Dendritic cell treated with granulocyte-macrophage colony-stimulating factor and Interleukin-4, amounts not matched to agents 40 ng/mL and 50 ng/mL, for 4 days (primary cell): ENCODE data around the gene DDX51.
A peak's percentile ranks its signal among the peaks of the same experiment; 100 is the strongest.

Experiments
- H3K27ac Mint-ChIP-seq: one replicate; pipeline ENCODE4 v1.8.0; 2022; ENCODE audit warnings: mild to moderate bottlenecking, mixed read lengths
- H3K27me3 Mint-ChIP-seq: one replicate; pipeline ENCODE4 v1.8.0; 2022; ENCODE audit warnings: mild to moderate bottlenecking, mixed read lengths
- H3K36me3 Mint-ChIP-seq: one replicate; pipeline ENCODE4 v1.8.0; 2022; ENCODE audit warnings: low read depth, mixed read lengths
- H3K4me1 Mint-ChIP-seq: one replicate; pipeline ENCODE4 v1.8.0; 2022; ENCODE audit warnings: low read depth, mixed read lengths
- H3K4me3 Mint-ChIP-seq: one replicate; pipeline ENCODE4 v1.8.0; 2022; ENCODE audit warnings: mild to moderate bottlenecking, moderate library complexity, mixed read lengths
- H3K9me3 Mint-ChIP-seq: one replicate; pipeline ENCODE4 v1.8.0; 2022; ENCODE audit warnings: mixed read lengths
- intact Hi-C: fragments of 100-400 bp; cut with micrococcal nuclease; formaldehyde crosslinking; loops from one replicate; pipeline ENCODE4 v1.15.0; 2022

Gene DDX51

GRCh38 chr12:132185705-132186104, 41.6 kb upstream of the DDX51 start:
- Mint-ChIP-seq H3K9me3 (no peaks in the 10 kb centered on the region), H3K4me1 (peaks cover 49% of the 10 kb centered on the region), H3K4me3 (peak overlapping the region; percentile 69), H3K27ac (peak overlapping the region; percentile 70), H3K27me3 (peaks cover 65% of the 10 kb centered on the region), H3K36me3 (peaks cover 14% of the 10 kb centered on the region)
- intact Hi-C loops: no loop called here

- H3K4me1 Mint-ChIP-seq: peaks cover 32% of the 10 kb centered on the region
- intact Hi-C loops: no loop called here
- no peak overlapping the region for H3K4me3 Mint-ChIP-seq
- no peaks in the 10 kb centered on the region for H3K9me3 Mint-ChIP-seq
- H3K27ac Mint-ChIP-seq: no peak overlapping the region
- H3K27me3 Mint-ChIP-seq: peaks cover 53% of the 10 kb centered on the region
- H3K36me3 Mint-ChIP-seq: peaks cover 6% of the 10 kb centered on the region
These were observed 38.7 kb upstream of the DDX51 start for GRCh38 chr12:132182711-132183365.

GRCh38 chr12:132182206-132182710, 38.1 kb upstream of the DDX51 start:
- H3K4me1 Mint-ChIP-seq: peaks cover 26% of the 10 kb centered on the region
- peaks cover 2% of the 10 kb centered on the region for H3K36me3 Mint-ChIP-seq
- no peak overlapping the region for H3K27ac Mint-ChIP-seq
- intact Hi-C loops: no loop called here
- H3K4me3 Mint-ChIP-seq: no peak overlapping the region
- H3K27me3 Mint-ChIP-seq: peaks cover 47% of the 10 kb centered on the region
- no peaks in the 10 kb centered on the region for H3K9me3 Mint-ChIP-seq

- intact Hi-C loops: no loop called here
- H3K27ac Mint-ChIP-seq: no peak overlapping the region
- peaks cover 20% of the 10 kb centered on the region for H3K4me1 Mint-ChIP-seq
- no peak overlapping the region for H3K4me3 Mint-ChIP-seq
- no peaks in the 10 kb centered on the region for H3K36me3 Mint-ChIP-seq
- peaks cover 42% of the 10 kb centered on the region for H3K27me3 Mint-ChIP-seq
- H3K9me3 Mint-ChIP-seq: no peaks in the 10 kb centered on the region
These were observed 37.6 kb upstream of the DDX51 start for GRCh38 chr12:132181570-132182200.

DNA sequence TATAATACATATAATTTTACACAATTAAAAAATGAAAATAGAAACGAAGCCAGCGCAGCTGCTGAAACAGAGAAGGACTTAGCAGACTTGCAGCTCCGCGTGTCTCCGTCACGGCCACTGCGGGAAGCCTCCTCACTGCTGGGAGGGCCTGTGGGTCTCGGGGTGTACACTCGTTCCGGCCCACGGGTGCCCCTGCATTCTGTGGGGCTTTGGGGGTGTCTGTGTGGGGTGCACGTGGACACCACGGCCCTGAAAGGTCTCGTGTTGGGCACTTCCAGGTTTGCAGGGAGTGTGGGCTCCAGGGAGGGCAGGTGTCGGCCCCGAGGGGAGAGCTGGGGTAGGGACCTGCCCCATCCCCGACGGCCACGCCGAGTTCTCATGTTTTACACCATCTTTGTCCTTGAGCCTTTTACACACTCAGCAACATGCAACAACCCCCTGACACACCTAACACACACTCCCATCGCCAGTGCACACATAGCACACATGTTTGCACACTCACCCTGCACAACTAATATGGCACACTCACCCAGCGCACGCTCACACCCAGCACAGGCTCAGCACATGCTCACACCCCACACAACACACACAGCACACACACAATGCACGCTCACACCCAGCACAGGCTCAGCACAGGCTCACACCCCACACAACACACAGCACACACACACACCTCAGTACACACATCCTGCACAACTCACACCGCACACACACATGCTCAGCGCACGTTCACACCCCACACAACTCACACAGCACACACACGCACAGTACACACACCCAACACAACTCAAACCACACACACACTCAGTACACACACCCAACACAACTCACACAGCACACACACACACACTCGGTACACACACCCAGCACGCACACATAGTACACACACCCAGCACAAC, 36.8 kb upstream of the DDX51 start:
- Mint-ChIP-seq H3K36me3 (no peaks in the 10 kb centered on the region), H3K27me3 (peaks cover 36% of the 10 kb centered on the region), H3K27ac (no peak overlapping the region), H3K4me1 (peaks cover 12% of the 10 kb centered on the region), H3K4me3 (no peak overlapping the region), H3K9me3 (no peaks in the 10 kb centered on the region)
- intact Hi-C loops: no loop called here

DNA sequence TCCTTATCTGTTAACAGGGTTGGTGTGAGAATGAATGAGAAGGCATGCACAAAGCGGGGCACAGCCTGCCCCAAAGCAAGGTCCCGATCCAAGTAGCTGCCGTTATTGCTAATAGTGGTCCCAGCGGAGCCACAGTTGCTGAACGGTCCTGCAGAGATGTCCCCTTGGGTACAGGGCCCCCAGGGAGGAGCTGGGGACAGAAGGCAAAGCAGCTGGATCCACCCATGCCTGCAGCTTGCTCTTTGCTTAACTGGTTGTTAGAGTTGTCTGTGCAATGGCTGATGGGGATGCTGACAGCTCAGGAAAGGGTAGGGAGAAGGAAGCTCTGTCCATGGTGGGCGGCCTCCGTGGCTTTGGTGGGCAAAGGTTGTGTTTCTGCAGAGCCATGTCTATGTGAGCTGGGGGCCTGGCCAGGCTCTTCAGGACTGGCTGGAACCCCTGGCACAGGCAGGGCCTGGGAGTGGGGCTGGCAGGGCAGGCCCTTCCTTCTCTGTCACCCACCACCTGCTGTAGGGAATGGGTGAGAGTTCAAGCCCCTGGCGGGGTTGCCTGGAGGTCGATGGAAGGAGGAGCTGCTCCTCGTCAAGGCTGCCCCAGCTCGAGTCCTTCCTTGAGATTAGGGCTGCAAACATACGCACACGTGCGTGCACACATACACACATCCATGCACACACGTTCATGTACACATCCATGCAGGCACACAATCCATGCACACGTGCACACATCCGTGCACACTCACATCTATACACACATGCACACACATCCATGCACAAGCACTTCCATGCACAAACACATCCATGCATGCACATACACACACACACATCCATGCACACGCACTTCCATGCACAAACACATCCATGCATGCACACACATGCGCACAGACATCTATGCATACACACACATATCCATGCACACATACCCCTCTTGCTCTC, 35.6 kb upstream of the DDX51 start:
- peaks cover 28% of the 10 kb centered on the region for H3K27me3 Mint-ChIP-seq
- no peaks in the 10 kb centered on the region for H3K36me3 Mint-ChIP-seq
- H3K4me3 Mint-ChIP-seq: no peak overlapping the region
- peaks cover 9% of the 10 kb centered on the region for H3K4me1 Mint-ChIP-seq
- intact Hi-C loops: no loop called here
- no peak overlapping the region for H3K27ac Mint-ChIP-seq
- H3K9me3 Mint-ChIP-seq: no peaks in the 10 kb centered on the region

GRCh38 chr12:132178801-132179401, 34.8 kb upstream of the DDX51 start:
- Mint-ChIP-seq H3K27ac (peak overlapping the region; percentile 34), H3K27me3 (peaks cover 26% of the 10 kb centered on the region), H3K9me3 (no peaks in the 10 kb centered on the region), H3K4me3 (no peak overlapping the region), H3K4me1 (peaks cover 9% of the 10 kb centered on the region), H3K36me3 (no peaks in the 10 kb centered on the region)
- intact Hi-C loops: no loop called here

DNA sequence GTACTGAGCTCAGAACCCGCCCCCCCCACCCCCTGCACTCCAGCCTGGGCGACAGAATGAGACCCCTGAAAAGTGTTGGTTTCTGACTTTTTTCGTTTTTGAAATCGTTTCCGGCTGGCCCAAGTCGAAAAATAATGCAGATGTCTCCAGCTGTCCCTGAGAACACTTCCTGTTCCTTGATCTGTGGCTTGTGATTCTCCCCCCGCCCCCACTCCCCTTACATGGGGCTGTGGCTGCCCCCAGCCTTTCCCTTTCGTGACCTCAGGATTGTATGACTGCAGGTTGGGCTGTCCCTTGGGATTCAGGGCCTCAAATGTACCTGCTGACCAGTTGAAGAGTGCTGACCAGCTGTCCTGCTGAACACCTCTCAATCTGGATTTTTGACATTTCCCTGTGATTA, 34.2 kb upstream of the DDX51 start:
- Mint-ChIP-seq H3K36me3 (no peaks in the 10 kb centered on the region), H3K4me3 (peak overlapping the region; percentile 4), H3K27ac (peak overlapping the region; percentile 34), H3K4me1 (peaks cover 9% of the 10 kb centered on the region), H3K9me3 (no peaks in the 10 kb centered on the region), H3K27me3 (peaks cover 28% of the 10 kb centered on the region)
- intact Hi-C loops: no loop called here

- no peaks in the 10 kb centered on the region for H3K36me3 Mint-ChIP-seq
- no peaks in the 10 kb centered on the region for H3K9me3 Mint-ChIP-seq
- no peak overlapping the region for H3K27ac Mint-ChIP-seq
- intact Hi-C loops: no loop called here
- peaks cover 28% of the 10 kb centered on the region for H3K27me3 Mint-ChIP-seq
- H3K4me1 Mint-ChIP-seq: peaks cover 9% of the 10 kb centered on the region
- H3K4me3 Mint-ChIP-seq: no peak overlapping the region
These were observed 32.9 kb upstream of the DDX51 start for GRCh38 chr12:132176920-132177551.

GRCh38 chr12:132176385-132176919, 32.3 kb upstream of the DDX51 start:
- Mint-ChIP-seq H3K27ac (no peak overlapping the region), H3K27me3 (peaks cover 32% of the 10 kb centered on the region), H3K4me3 (no peak overlapping the region), H3K9me3 (no peaks in the 10 kb centered on the region), H3K36me3 (no peaks in the 10 kb centered on the region), H3K4me1 (peaks cover 9% of the 10 kb centered on the region)
- intact Hi-C loops: no loop called here

- H3K4me3 Mint-ChIP-seq: no peak overlapping the region
- no peaks in the 10 kb centered on the region for H3K36me3 Mint-ChIP-seq
- no peak overlapping the region for H3K27ac Mint-ChIP-seq
- intact Hi-C loops: no loop called here
- H3K4me1 Mint-ChIP-seq: peaks cover 9% of the 10 kb centered on the region
- H3K27me3 Mint-ChIP-seq: peaks cover 34% of the 10 kb centered on the region
- no peaks in the 10 kb centered on the region for H3K9me3 Mint-ChIP-seq
These were observed 31.6 kb upstream of the DDX51 start for GRCh38 chr12:132175496-132176384.
